Liver (tissue), 5 donors: ENCODE measurements around the gene NCS1. TPM values are rescaled to one million over a fixed set of nuclear protein-coding genes. Genes with fewer than 3 reads are reported as not detected.

Source experiments
- YY1 ChIP-seq: IDR thresholded peaks from 2 replicates; pipeline ENCODE4 v1.6.1; 2016; ENCODE audit warnings: antibody characterized with exemption, mild to moderate bottlenecking
- polyA plus RNA-seq, 2 donors: library from polyadenylated mRNA; stranded (reverse) in 1 of 2; unstranded in 1 of 2; fragments of 200-250 nt in 1 of 2; fragments of >200 nt in 1 of 2; fragmentation: Nextera tagmentation in 1 of 2; extraction: Ambion mirVana in 1 of 2; gene quantifications; one replicate each; pipeline versions ENCODE4 v1.2.1 to v1.2.3, GENCODE V29; 2013 to 2015
- total RNA-seq, 2 donors: library from RNA; depleted of rRNA; stranded (reverse); fragments of >200 nt; gene quantifications; one replicate each; pipeline ENCODE4 v1.2.3, GENCODE V29; 2014
- donor health status: healthy.
- donor health status: healthy.
- donor health status: healthy.

Gene NCS1
- total and polyA plus RNA-seq, 4 donors: 0.35 to 2.5 (median 1.2) TPM

DNA sequence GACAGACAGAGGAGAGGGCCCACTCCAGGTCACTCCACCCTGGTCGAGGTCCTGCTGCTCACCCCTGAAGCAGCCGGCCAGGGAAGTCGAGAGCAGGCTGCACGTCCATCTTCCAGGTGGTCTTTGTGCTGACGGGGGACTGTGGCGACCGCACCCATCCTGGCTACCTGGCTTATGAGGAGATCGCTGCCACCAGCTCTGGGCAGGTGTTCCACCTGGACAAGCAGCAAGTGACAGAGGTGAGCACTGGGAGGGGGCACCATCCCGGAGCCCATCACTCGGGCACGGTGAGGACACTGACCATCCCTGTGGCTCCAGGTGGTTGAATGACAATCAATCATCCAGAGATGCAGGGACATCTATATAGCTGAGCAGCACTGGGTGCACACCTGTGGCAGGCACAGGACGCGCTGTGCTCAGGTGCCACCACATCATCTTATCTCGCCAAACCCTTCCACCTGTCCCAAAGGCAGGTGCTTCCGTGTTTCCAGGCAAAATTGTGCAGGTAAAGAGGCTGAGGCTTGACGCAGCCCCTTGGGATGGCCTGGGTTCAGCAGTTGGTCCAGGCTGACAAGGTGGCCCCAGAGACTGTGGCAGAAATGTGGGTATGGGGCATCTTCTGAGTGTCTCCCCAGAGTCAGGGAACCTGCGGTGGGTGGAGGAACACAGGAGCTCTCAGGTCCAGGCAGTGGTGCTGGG is 114.0 kb downstream of the NCS1 start (continued):
- no peak for TF ChIP-seq YY1

Other genes starting within 250 kb of the NCS1 start
- gene FNBP1, start 129.2 kb upstream of the NCS1 start, total RNA-seq: 10 to 100 TPM; 15.0 to 15.6 TPM
- gene FNBP1, start 129.2 kb upstream of the NCS1 start, polyA plus RNA-seq: 1 to 10 TPM; 6.6 to 9.7 TPM
- gene GPR107, start 118.5 kb upstream of the NCS1 start, total RNA-seq: 10 to 100 TPM; 11.1 to 17.2 TPM
- 10 to 100 TPM in 1 of 2 donors, 1 to 10 TPM in 1; 3.8 to 11.6 TPM for gene GPR107, start 118.5 kb upstream of the NCS1 start, polyA plus RNA-seq
- 1 to 10 TPM in 1 of 2 donors, under 1 TPM in 1; 0.28 to 1.8 TPM for gene HMCN2, start 93.4 kb downstream of the NCS1 start, total RNA-seq
- under 1 TPM; 0.24 to 0.31 TPM for gene HMCN2, start 93.4 kb downstream of the NCS1 start, polyA plus RNA-seq